ENCODE measurements around the gene CACNA1B. TPM values are rescaled to one million over a fixed set of nuclear protein-coding genes. Genes with fewer than 3 reads are reported as not detected.

The CACNA1B gene
- total RNA-seq, 1 experiment from 2014 or later = 7.8 TPM

DNA sequence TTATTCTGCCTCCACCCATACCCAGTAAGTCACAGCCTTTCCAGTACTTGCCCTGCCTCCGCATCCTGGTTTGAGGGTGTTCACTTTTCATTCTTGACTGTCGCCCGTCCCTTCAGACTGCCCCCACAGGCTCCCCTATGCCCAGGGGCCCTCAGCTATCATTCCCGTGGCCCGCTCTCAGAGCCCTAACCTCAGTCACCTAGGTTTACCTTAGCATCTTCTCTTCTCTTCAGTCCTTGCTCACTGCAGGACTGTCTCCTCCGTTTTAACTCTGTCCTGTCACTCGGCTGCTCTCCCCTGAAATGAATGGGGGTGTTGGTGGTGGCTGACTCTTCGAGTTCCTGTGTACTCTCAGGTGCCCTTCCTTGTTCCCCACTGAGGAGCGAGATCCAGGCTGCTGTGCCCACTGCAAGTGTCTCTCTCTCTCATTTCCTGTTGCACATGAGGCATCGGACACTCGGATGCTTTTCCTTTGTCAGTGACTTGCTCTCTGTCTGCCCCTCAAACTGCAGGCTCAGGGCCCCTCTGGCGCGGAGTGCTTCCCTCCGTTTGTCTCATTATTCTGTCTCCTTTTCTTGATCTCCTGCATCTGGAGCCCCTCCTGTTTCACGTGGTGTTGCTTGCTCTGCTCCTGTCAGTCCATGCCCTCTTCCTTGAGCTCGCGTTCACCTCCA is 89.8 kb downstream of the CACNA1B start:
- H3K79me1 ChIP-seq (ENCODE audit: insufficient read depth, low read depth, low read length, poor library complexity, severe bottlenecking) = no peaks in the 10 kb centered on the region
- no peak overlapping the region for H3K56ac ChIP-seq (ENCODE audit: insufficient read length, low read depth, low read length)
- Mint-ChIP-seq H3K9me3 (peaks cover 4% of the 10 kb centered on the region in 2 experiments; a peak in 4 of 5 replicates), H3K36me3 (ENCODE audit: insufficient read depth in 1 of 3, low read depth in 3 of 3) (peaks cover 13 to 29% (median 13%) of the 10 kb centered on the region in 3 experiments), H3K4me3 (no peak overlapping the region), H3K27me3 (ENCODE audit: low read depth) (no peaks in the 10 kb centered on the region), H3K4me1 (no peaks in the 10 kb centered on the region), H3K27ac (peak overlapping the region in 1 of 3 experiments; percentile 81; a peak in 3 of 7 replicates)
- H4K8ac ChIP-seq (replicated peaks; ENCODE audit: insufficient read length, low read depth, low read length) = no peak overlapping the region
- no peak overlapping the region for H2BK5ac ChIP-seq (ENCODE audit: insufficient read length, low read length)
- H3K4ac ChIP-seq (ENCODE audit: low read depth, low read length) = no peak overlapping the region
- no peak overlapping the region for H3T11ph ChIP-seq (ENCODE audit: low read length)
- no peak for DNase-seq
- no peak overlapping the region for H2AFZ ChIP-seq (ENCODE audit: low read length)
- no peak overlapping the region for H2BK120ac ChIP-seq (ENCODE audit: low read depth, low read length, poor library complexity, severe bottlenecking)
- no peak overlapping the region for H3K23ac ChIP-seq (ENCODE audit: insufficient read length, low read depth, low read length)
- H2BK15ac ChIP-seq (ENCODE audit: low read depth, low read length) = no peak overlapping the region
- no peaks in the 10 kb centered on the region for H3K9me3 ChIP-seq (ENCODE audit: control insufficient read depth, low read depth, low read length)
- H3K23me2 ChIP-seq (ENCODE audit: insufficient read length, low read depth, low read length, poor library complexity, severe bottlenecking) = no peaks in the 10 kb centered on the region
- no peaks in the 10 kb centered on the region for H3K79me2 ChIP-seq (ENCODE audit: insufficient read depth, low read length)
- no peak overlapping the region for H3K14ac ChIP-seq (ENCODE audit: insufficient read depth, low read length)
- TF ChIP-seq, protein P1, sequence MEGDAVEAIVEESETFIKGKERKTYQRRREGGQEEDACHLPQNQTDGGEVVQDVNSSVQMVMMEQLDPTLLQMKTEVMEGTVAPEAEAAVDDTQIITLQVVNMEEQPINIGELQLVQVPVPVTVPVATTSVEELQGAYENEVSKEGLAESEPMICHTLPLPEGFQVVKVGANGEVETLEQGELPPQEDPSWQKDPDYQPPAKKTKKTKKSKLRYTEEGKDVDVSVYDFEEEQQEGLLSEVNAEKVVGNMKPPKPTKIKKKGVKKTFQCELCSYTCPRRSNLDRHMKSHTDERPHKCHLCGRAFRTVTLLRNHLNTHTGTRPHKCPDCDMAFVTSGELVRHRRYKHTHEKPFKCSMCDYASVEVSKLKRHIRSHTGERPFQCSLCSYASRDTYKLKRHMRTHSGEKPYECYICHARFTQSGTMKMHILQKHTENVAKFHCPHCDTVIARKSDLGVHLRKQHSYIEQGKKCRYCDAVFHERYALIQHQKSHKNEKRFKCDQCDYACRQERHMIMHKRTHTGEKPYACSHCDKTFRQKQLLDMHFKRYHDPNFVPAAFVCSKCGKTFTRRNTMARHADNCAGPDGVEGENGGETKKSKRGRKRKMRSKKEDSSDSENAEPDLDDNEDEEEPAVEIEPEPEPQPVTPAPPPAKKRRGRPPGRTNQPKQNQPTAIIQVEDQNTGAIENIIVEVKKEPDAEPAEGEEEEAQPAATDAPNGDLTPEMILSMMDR (conservative IDR thresholded peaks at IDR 0.05) = no peak
- H4K5ac ChIP-seq (ENCODE audit: insufficient read length, low read depth, low read length) = no peak overlapping the region
- H2BK20ac ChIP-seq (ENCODE audit: low read depth, low read length, poor library complexity, severe bottlenecking) = no peak overlapping the region
- no peak overlapping the region for H4K91ac ChIP-seq (ENCODE audit: insufficient read length, low read depth, low read length)
- H3K4me1 ChIP-seq (ENCODE audit: insufficient read depth, low read length) = no peaks in the 10 kb centered on the region
- H2BK12ac ChIP-seq (ENCODE audit: insufficient read length, low read depth, low read length) = no peak overlapping the region
- H2AK5ac ChIP-seq (ENCODE audit: insufficient read length, low read length) = no peak overlapping the region
- no peak overlapping the region for H3K4me2 ChIP-seq (ENCODE audit: insufficient read depth, insufficient read length, low read length)
- H4K20me1 ChIP-seq (ENCODE audit: control insufficient read depth, insufficient read depth, insufficient read length) = no peaks in the 10 kb centered on the region
- no peak overlapping the region for H3K18ac ChIP-seq (ENCODE audit: insufficient read length, low read depth, low read length)
- H3K9ac ChIP-seq (ENCODE audit: extremely low read depth, insufficient read length, low read length) = no peak overlapping the region
- no peak overlapping the region for H3K27ac ChIP-seq (ENCODE audit: insufficient read length, low read depth, low read length)
- H3K27me3 ChIP-seq (ENCODE audit: insufficient read depth, low read length) = no peaks in the 10 kb centered on the region
- no CpG with 5 or more reads among the region's 17 CpGs for WGBS (ENCODE audit: extremely low coverage, insufficient read length, low lambda C conversion rate)
